ENCODE data around the gene HOXA7.

HOXA7 gene

DNA sequence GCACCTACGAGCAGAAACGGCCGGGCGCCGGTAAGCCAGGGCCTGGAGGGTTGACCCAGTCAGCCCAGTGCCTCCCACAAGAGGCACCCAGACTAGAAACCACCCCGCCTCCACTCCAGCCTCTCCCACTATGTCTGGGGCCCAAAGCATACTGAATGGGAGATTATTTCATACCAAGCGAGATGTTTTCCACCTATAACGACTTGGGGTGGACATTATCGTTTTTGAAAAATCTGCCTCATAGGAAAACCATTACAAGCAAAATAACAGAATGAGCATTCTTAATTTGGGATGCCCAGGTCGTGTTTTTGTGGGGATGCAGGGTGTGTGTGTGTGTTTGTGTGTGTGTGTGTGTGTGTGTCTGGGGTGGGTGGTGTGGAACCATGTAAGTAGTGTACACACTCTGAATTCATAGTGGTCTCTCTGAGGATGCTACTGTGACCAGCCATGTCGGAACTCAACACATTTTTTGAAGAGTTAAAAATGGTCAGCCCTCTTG, 10.5 kb downstream of the HOXA7 start:
- DNase-seq = no peak

DNA sequence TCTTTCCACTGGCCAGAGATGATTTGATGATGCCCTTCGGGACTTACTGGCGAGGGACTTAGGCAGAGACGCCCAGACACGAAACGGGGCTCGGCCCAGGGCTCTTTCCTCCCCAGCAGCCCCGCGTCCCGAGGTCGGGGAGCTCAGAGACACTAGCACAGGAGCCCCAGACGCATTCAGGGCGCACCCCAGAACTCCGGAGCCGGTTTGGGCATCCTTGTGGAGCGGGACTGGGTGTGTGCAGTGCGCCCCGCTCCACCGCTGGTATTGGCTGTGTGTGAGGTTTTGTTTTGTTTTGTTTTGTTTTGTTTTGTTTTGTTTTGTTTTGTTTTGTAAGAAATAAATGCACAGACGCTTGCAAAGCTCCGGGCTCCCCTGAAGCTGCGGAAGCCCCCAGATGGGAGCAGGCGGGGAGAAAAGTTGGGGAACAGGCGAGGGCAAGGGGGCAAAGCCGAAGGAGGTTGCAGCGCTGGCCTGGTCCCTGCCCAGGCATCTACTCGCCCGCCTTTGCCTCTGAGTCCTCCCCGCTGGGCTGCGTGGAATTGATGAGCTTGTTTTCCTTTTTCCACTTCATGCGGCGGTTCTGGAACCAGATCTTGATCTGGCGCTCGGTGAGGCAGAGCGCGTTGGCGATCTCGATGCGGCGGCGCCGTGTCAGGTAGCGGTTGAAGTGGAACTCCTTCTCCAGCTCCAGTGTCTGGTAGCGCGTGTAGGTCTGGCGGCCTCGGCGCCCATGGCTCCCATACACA, 11.1 kb downstream of the HOXA7 start:
- DNase-seq = no peak

- DNase-seq = no peak
Observed at GRCh38 chr7:27144781-27145164, 11.7 kb downstream of the HOXA7 start.

GRCh38 chr7:27143950-27144780, 12.3 kb downstream of the HOXA7 start:
- no peak for DNase-seq

DNA sequence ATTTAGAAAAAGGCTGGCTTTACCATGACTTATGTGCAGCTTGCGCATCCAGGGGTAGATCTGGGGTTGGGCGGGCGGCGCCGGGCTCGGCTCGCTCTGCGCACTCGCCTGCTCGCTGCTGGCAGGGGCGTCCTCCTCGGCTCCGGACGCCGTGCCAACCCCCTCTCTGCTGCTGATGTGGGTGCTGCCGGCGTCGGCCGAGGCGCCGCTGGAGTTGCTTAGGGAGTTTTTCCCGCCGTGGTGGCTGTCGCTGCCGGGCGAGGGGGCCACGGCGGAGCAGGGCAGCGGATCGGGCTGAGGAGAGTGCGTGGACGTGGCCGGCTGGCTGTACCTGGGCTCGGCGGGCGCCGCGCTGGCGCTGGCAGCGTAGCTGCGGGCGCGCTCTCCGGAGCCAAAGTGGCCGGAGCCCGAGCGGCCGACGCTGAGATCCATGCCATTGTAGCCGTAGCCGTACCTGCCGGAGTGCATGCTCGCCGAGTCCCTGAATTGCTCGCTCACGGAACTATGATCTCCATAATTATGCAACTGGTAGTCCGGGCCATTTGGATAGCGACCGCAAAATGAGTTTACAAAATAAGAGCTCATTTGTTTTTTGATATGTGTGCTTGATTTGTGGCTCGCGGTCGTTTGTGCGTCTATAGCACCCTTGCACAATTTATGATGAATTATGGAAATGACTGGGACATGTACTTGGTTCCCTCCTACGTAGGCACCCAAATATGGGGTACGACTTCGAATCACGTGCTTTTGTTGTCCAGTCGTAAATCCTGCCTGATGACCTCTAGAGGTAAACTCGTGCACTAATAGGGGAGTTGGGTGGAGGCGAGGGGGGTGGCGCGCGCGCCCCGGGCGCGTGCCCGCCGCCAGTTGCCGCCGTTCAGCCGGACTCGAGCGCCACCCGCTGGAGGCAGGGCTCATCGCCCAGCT, 13.2 kb downstream of the HOXA7 start, which contains the start of gene HOXA5:
HOXA5 (minus strand) TSS at position 659 of the 927 bp plus-strand sequence; CDS start at position 585, 74 bp downstream.
- DNase-seq = no peak

- no peak for DNase-seq
Observed at GRCh38 chr7:27142580-27143022, 13.9 kb downstream of the HOXA7 start.

- no peak for DNase-seq
Observed at GRCh38 chr7:27141923-27142579, 14.4 kb downstream of the HOXA7 start.

GRCh38 chr7:27141137-27141922, 15.1 kb downstream of the HOXA7 start:
- DNase-seq = no peak

- no peak for DNase-seq
Observed at GRCh38 chr7:27140126-27140857, 16.2 kb downstream of the HOXA7 start.

- DNase-seq = no peak
Observed at GRCh38 chr7:27139334-27140125, 16.9 kb downstream of the HOXA7 start.

GRCh38 chr7:27138985-27139333, 17.5 kb downstream of the HOXA7 start:
- no peak for DNase-seq

GRCh38 chr7:27138472-27138871, 18.0 kb downstream of the HOXA7 start:
- DNase-seq = no peak

- DNase-seq = no peak
Observed at GRCh38 chr7:27137640-27138315, 18.7 kb downstream of the HOXA7 start.

- DNase-seq = no peak
Observed at GRCh38 chr7:27134392-27134791, 22.1 kb downstream of the HOXA7 start.

GRCh38 chr7:27133409-27134231, 22.9 kb downstream of the HOXA7 start:
- no peak for DNase-seq

- DNase-seq = no peak
Observed at GRCh38 chr7:27132978-27133377, 23.5 kb downstream of the HOXA7 start.

DNA sequence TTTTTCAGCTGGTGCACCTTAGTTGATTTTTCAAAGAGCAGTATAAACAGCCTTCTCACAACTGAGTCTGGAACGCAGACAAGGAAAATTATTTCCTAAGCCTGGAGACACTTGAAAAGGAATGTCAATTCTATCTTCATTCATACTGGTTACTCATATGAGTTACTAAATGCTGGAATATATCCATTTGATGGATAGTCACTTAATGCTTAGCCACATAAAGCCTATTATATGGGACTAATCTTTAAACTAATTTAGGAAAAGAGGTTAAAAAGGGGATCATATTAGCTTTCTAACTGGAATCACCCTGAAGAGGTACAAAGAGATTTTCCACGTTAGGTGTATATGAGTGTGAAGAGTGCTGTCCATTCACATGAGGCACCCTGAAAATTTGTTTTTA, 24.3 kb downstream of the HOXA7 start:
- no peak for DNase-seq

GRCh38 chr7:27131390-27131819, 25.1 kb downstream of the HOXA7 start:
- no peak for DNase-seq
